Stimulated activated CD8-positive, alpha-beta memory T cell treated with anti-CD3 and anti-CD28 coated beads, Interleukin-4, amount 100 ng/mL, for 4 hours (primary cell): ENCODE measurements around the gene AKAP12.
"Not testable (repeated sequence)": the region's sequence is repeated elsewhere in the genome, so short reads cannot be mapped to it uniquely, and the experiment has no call there.

ENCODE experiments used
- DNase-seq, 2 donors: peaks; one replicate each; pipeline ENCODE4 v3.0.0-alpha.2; 2020; ENCODE audit warnings: low read depth in 2 of 2, low spot score in 1 of 2

Gene AKAP12

GRCh38 chr6:151341476-151342195 lies 101.9 kb downstream of the AKAP12 start:
- DNase-seq, result no peak

DNA sequence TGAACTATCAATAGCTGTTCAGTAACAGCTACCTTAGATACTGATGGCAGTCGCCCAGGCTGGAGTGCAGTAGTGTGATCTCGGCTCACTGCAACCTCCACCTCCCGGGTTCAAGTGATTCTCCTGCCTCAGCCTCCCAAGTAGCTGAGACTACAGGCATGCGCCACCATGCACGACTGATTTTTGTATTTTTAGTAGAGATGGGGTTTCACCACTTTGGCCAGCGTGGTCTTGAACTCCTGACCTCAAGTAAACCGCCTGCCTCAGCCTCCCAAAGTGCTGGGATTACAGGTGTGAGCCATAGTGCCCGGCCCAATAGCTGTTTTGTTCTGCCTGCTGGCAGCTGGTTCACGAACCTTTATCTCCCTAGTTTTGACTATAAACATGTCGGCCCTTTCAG lies 103.0 kb downstream of the AKAP12 start:
- DNase-seq, result not testable (repeated sequence)

DNA sequence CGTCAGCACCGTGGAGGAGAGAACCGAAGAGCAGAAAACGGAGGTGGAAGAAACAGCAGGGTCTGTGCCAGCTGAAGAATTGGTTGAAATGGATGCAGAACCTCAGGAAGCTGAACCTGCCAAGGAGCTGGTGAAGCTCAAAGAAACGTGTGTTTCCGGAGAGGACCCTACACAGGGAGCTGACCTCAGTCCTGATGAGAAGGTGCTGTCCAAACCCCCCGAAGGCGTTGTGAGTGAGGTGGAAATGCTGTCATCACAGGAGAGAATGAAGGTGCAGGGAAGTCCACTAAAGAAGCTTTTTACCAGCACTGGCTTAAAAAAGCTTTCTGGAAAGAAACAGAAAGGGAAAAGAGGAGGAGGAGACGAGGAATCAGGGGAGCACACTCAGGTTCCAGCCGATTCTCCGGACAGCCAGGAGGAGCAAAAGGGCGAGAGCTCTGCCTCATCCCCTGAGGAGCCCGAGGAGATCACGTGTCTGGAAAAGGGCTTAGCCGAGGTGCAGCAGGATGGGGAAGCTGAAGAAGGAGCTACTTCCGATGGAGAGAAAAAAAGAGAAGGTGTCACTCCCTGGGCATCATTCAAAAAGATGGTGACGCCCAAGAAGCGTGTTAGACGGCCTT lies 110.0 kb downstream of the AKAP12 start:
- no peak for DNase-seq

- DNase-seq, result no peak
These were observed 110.8 kb downstream of the AKAP12 start for GRCh38 chr6:151350442-151351145.

- no peak for DNase-seq
These were observed 111.5 kb downstream of the AKAP12 start for GRCh38 chr6:151351146-151351700.

GRCh38 chr6:151351731-151352130 lies 112.0 kb downstream of the AKAP12 start:
- DNase-seq, result no peak

DNA sequence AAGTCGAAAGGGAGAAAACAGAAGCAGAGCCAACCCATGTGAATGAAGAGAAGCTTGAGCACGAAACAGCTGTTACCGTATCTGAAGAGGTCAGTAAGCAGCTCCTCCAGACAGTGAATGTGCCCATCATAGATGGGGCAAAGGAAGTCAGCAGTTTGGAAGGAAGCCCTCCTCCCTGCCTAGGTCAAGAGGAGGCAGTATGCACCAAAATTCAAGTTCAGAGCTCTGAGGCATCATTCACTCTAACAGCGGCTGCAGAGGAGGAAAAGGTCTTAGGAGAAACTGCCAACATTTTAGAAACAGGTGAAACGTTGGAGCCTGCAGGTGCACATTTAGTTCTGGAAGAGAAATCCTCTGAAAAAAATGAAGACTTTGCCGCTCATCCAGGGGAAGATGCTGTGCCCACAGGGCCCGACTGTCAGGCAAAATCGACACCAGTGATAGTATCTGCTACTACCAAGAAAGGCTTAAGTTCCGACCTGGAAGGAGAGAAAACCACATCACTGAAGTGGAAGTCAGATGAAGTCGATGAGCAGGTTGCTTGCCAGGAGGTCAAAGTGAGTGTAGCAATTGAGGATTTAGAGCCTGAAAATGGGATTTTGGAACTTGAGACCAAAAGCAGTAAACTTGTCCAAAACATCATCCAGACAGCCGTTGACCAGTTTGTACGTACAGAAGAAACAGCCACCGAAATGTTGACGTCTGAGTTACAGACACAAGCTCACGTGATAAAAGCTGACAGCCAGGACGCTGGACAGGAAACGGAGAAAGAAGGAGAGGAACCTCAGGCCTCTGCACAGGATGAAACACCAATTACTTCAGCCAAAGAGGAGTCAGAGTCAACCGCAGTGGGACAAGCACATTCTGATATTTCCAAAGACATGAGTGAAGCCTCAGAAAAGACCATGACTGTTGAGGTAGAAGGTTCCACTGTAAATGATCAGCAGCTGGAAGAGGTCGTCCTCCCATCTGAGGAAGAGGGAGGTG lies 112.9 kb downstream of the AKAP12 start:
- DNase-seq, result no peak

DNA sequence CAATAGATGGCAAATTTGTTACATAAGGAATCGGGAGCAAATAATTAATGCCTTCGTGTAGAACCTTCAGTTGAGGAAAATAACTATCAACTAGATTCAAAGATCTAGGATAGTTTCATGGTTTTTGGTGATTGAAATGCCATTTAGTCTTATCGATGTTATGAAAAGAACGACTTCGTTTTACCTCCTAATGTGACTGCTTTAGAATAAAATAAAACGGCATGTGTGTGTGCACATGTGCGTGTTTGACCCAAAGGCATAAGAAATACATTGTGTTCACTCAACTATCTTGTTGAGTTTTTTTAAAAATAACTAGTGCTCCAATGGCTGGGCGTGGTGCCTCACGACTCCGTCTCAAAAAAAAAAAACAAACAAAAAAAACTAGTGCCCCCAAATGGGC lies 114.0 kb downstream of the AKAP12 start:
- DNase-seq, result no peak

GRCh38 chr6:151356983-151357382 lies 117.2 kb downstream of the AKAP12 start:
- DNase-seq, result not testable (repeated sequence)

DNA sequence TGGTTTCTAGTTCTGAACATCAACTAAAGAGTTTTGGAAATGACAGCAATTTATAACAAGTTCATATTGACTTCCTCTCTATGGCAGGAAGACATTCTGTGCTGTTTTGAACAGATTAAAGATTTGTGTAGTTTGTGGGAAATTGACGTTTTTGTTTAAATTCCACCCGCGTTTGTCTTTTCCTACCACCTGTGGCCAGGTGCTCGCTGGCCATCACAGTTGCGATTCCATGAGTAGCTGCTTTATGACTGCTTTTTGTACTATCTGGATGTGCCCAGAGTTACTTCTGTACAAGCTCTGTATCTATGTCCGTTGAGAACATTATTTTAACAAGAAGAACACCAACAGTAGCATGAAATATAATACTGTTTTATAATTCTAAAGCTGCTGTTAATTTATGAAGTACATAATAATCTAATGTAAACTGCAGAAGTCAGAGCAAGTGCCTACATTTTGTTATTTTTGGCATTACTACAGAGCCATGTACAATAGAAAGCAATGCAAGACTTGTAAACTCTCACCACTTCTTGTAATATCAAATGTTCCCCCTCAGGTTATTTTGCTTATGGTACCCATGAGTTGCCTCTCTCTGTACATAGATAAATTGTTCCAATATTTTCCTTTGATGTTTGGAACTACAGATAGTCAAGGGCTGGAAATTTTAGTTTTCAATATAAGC lies 118.1 kb downstream of the AKAP12 start:
- DNase-seq, result no peak

DNA sequence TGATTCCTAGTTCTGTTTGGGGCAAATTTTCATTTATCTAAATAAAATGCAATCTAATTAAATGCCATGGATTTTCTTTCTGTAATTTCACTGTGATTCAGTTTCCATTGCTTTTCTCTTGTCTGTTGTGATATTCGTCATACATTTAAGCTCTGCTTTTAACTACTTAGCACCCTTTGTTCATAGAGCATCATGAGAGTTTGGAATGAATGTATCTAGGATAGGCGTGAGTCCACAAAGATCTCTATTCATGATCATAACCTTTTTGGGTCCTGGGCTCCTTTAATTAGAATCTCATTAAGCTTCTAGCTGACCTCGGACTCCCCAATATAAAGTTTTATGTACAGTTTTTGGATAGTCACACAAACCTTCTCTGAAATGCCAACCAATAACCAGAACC lies 118.7 kb downstream of the AKAP12 start:
- no peak for DNase-seq

- no peak for DNase-seq
These were observed 119.7 kb downstream of the AKAP12 start for GRCh38 chr6:151359486-151359885.

DNA sequence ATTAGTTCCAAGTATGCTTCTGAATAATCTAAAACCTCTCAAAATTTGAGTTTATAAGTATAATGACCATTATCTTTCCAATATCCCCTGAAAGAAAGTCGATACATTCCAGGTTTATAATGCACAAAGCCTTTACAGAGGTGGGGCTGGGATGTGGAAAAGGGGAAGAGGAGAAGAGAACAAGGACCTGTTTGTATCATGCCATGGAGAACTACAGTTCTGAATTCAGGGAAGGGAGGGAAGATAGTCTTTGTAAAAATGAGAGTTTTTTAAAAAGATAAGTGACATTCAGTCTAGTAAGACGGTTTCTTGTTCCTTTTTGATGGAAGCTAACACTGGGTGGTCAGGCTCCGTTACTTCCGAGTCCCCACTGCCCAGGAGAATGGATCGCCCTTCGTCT lies 125.5 kb downstream of the AKAP12 start:
- DNase-seq, result no peak

DNA sequence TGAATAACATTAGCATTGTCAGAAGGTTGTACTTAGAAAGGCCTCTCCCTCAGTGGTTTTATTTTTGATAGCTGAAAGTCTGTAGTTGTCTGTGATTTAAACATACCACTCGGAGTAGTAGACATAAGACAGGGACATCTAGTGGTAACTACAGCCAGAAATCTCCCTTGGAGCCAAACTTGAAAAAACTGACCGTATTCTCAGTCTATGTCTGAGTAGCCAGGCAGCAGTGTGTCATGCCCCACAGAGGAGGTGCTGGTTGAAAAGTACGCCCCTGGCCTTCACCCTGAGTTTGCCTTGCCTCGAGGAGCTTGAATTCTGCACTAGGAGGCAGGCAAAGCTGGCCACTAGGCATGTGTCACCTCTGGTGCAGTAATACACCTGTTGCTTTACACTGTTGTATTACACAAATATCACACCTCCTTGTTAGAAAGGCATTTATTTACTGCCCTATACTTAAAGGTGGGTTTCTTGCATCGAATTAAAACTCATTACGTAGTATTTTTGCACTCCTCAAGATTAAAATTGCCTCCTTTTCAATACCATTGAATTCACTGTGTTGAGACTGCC lies 130.8 kb downstream of the AKAP12 start:
- DNase-seq, result no peak

DNA sequence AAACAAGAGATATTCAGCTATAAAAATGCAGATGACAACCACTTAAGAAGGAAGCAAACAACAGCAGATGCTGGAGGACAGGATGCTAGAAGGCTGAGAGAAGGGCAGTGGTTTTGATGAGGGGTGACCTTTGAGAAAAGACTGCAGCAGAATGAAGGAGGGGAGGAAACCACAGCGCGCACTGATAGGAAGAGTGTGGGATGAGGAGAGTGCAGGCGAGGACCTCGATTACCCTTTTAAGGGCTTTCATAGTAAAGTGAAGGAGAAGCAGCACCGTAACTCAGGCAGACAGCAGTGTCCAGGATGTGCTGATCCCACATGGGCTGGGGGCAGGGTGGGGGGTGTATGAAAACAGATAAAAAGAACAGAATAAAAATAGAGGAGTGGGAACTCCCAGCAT lies 132.4 kb downstream of the AKAP12 start:
- no peak for DNase-seq

GRCh38 chr6:151374036-151374683 lies 134.4 kb downstream of the AKAP12 start:
- DNase-seq, result no peak

GRCh38 chr6:151375833-151376232 lies 136.1 kb downstream of the AKAP12 start:
- DNase-seq, result no peak

- no peak for DNase-seq
These were observed 136.7 kb downstream of the AKAP12 start for GRCh38 chr6:151376440-151376839.

DNA sequence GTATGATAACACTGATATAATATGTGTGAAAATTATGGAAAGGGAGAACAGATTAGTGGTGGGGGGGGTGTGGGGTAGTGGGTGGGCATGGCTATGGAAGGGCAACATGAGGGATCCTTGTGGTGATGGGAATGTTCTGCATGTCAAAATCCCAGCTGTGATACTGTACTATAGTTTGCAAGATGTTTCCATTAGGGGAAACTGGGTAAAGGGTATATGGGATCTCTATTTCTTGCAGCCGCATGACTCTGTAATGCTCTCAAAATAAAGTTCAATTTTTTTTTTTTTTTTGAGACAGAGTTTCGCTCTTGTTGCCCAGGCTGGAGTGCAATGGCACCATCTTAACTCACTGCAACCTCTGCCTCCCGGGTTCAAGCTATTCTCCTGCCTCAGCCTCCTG lies 137.3 kb downstream of the AKAP12 start:
- no peak for DNase-seq
